Karpas-422 (cell line): Measurements from ENCODE around the gene VWC2L. TPM values are rescaled to one million over a fixed set of nuclear protein-coding genes. Genes with fewer than 3 reads are reported as not detected.

Experiments
- DNase-seq: peaks from one replicate; pipeline ENCODE4 v3.0.0-alpha.2; 2015
- H2AFZ ChIP-seq: fragments of 200-600 bp; sonication (generic); 2 replicates; pipeline ENCODE4 v1.6.1; 2014; ENCODE audit warnings: antibody characterized with exemption, low read length, mixed read lengths
- H3K27ac ChIP-seq: fragments of 200-600 bp; sonication (generic); 2 replicates; pipeline ENCODE4 v1.5.1; 2014; ENCODE audit warnings: mild to moderate bottlenecking, low read length, moderate library complexity
- H3K27me3 ChIP-seq: fragments of 200-600 bp; sonication (generic); 2 replicates; pipeline ENCODE4 v1.6.1; 2014; ENCODE audit warnings: low read length, mixed read lengths
- H3K36me3 ChIP-seq: fragments of 200-600 bp; sonication (generic); 2 replicates; pipeline ENCODE4 v1.6.1; 2014; ENCODE audit warnings: low read length, mixed read lengths; ENCODE audit not compliant: insufficient read depth
- H3K4me1 ChIP-seq: fragments of 200-600 bp; sonication (generic); 2 replicates; pipeline ENCODE4 v1.6.1; 2014; ENCODE audit warnings: mild to moderate bottlenecking, low read length, mixed read lengths
- H3K4me2 ChIP-seq: fragments of 200-600 bp; sonication (generic); 2 replicates; pipeline ENCODE4 v1.6.1; 2014; ENCODE audit warnings: low read length, low read depth, mild to moderate bottlenecking; ENCODE audit not compliant: poor library complexity, severe bottlenecking
- H3K4me3 ChIP-seq: fragments of 200-600 bp; sonication (generic); 2 replicates; pipeline ENCODE4 v1.5.1; 2014; ENCODE audit warnings: mild to moderate bottlenecking, antibody characterized with exemption, low read length, mixed read lengths
- H3K79me2 ChIP-seq: fragments of 200-600 bp; sonication (generic); 2 replicates; pipeline ENCODE4 v1.6.1; 2014; ENCODE audit warnings: mild to moderate bottlenecking, low read length, mixed read lengths
- H3K9ac ChIP-seq: fragments of 200-600 bp; sonication (generic); 2 replicates; pipeline ENCODE4 v1.6.0; 2014; ENCODE audit warnings: low read length
- H3K9me2 ChIP-seq: fragments of 200-600 bp; sonication (generic), shearing (Covaris generic); replicated peaks from 2 replicates; pipeline ENCODE4 v1.6.0; 2014; ENCODE audit warnings: mild to moderate bottlenecking, low read length, moderate library complexity; ENCODE audit not compliant: insufficient read depth
- H3K9me3 ChIP-seq: fragments of 300-700, 200-600 bp; sonication (generic); 2 replicates; pipeline ENCODE4 v1.6.1; 2014; ENCODE audit warnings: low read length, mixed read lengths
- H4K20me1 ChIP-seq: fragments of 200-600 bp; sonication (generic); 2 replicates; pipeline ENCODE4 v1.6.1; 2014; ENCODE audit warnings: mild to moderate bottlenecking, antibody characterized with exemption, low read length, low read depth; ENCODE audit not compliant: insufficient read depth
- total RNA-seq: library from RNA; depleted of rRNA; stranded (reverse); fragments of >200 nt; shearing (Covaris generic); gene quantifications from 2 replicates; pipeline ENCODE4 v1.2.3, GENCODE V29; 2014; ENCODE audit warnings: low replicate concordance

VWC2L gene
- total RNA-seq, 1 experiment from 2014 or later, result not detected

GRCh38 chr2:214529514-214529913 lies 118.7 kb downstream of the VWC2L start:
- Histone ChIP-seq H3K4me2 (no peak overlapping the region), H3K4me1 (no peaks in the 10 kb centered on the region)

DNA sequence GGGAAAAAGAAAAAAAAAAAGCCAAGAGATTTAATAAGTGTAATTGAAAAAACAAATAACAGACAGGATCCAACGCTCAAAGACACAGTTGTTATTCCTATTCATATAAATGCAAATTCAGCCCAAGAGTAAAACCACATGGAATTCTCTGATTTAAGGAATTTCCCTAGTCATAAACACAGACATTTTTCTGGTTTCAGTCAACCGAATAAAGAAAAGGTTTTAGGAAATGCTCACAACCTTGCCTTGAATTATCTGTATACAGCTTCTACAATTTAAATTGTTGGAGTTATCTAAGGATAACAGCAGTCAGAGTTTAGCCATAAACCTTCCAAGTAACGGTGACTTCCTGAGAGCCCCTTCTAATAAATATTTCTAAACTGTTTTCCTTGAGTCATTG lies 122.7 kb downstream of the VWC2L start:
- no peak for DNase-seq
- Histone ChIP-seq H3K4me3 (no peak overlapping the region), H3K27me3 (no peaks in the 10 kb centered on the region), H3K4me1 (no peaks in the 10 kb centered on the region), H3K9ac (no peak overlapping the region), H3K9me3 (no peaks in the 10 kb centered on the region), H3K4me2 (no peak overlapping the region), H2AFZ (no peak overlapping the region), H4K20me1 (no peaks in the 10 kb centered on the region), H3K9me2 (no peaks in the 10 kb centered on the region), H3K36me3 (no peaks in the 10 kb centered on the region), H3K79me2 (no peaks in the 10 kb centered on the region), H3K27ac (no peak overlapping the region)

More at GRCh38 chr2:214529514-214529913, 118.7 kb downstream of the VWC2L start:
- Histone ChIP-seq H3K9me2 (no peaks in the 10 kb centered on the region), H2AFZ (no peak overlapping the region), H3K4me3 (no peak overlapping the region), H3K79me2 (no peaks in the 10 kb centered on the region), H3K9ac (no peak overlapping the region), H3K27me3 (no peaks in the 10 kb centered on the region), H4K20me1 (no peaks in the 10 kb centered on the region), H3K36me3 (no peaks in the 10 kb centered on the region), H3K9me3 (no peaks in the 10 kb centered on the region), H3K27ac (no peak overlapping the region)
- DNase-seq, result no peak

GRCh38 chr2:214536625-214537024 lies 125.8 kb downstream of the VWC2L start:
- H2AFZ ChIP-seq, result no peak overlapping the region
- H3K27me3 ChIP-seq, result no peaks in the 10 kb centered on the region
- no peak overlapping the region for H3K9ac ChIP-seq
- H3K9me3 ChIP-seq, result no peaks in the 10 kb centered on the region
- H3K79me2 ChIP-seq, result no peaks in the 10 kb centered on the region
- H3K4me2 ChIP-seq, result no peak overlapping the region
- no peaks in the 10 kb centered on the region for H3K36me3 ChIP-seq
- H4K20me1 ChIP-seq, result no peaks in the 10 kb centered on the region
- no peaks in the 10 kb centered on the region for H3K4me1 ChIP-seq
- DNase-seq, result no peak
- no peaks in the 10 kb centered on the region for H3K9me2 ChIP-seq
- no peak overlapping the region for H3K27ac ChIP-seq
- H3K4me3 ChIP-seq, result no peak overlapping the region

- no peak overlapping the region for H3K4me3 ChIP-seq
- no peak overlapping the region for H2AFZ ChIP-seq
- DNase-seq, result no peak
- no peaks in the 10 kb centered on the region for H4K20me1 ChIP-seq
- no peak overlapping the region for H3K27ac ChIP-seq
- no peaks in the 10 kb centered on the region for H3K79me2 ChIP-seq
- no peaks in the 10 kb centered on the region for H3K27me3 ChIP-seq
- no peak overlapping the region for H3K4me2 ChIP-seq
- no peaks in the 10 kb centered on the region for H3K9me2 ChIP-seq
- H3K9ac ChIP-seq, result no peak overlapping the region
- no peaks in the 10 kb centered on the region for H3K4me1 ChIP-seq
- no peaks in the 10 kb centered on the region for H3K36me3 ChIP-seq
- no peaks in the 10 kb centered on the region for H3K9me3 ChIP-seq
Measured at GRCh38 chr2:214537929-214538328, 127.1 kb downstream of the VWC2L start.

- Histone ChIP-seq H3K9me3 (no peaks in the 10 kb centered on the region), H3K36me3 (no peaks in the 10 kb centered on the region), H3K27ac (no peak overlapping the region), H3K9me2 (no peaks in the 10 kb centered on the region), H4K20me1 (no peaks in the 10 kb centered on the region), H2AFZ (no peak overlapping the region), H3K4me2 (no peak overlapping the region), H3K4me1 (no peaks in the 10 kb centered on the region), H3K27me3 (no peaks in the 10 kb centered on the region), H3K9ac (no peak overlapping the region), H3K4me3 (no peak overlapping the region), H3K79me2 (no peaks in the 10 kb centered on the region)
- DNase-seq, result no peak
Measured at GRCh38 chr2:214542295-214542694, 131.4 kb downstream of the VWC2L start.

DNA sequence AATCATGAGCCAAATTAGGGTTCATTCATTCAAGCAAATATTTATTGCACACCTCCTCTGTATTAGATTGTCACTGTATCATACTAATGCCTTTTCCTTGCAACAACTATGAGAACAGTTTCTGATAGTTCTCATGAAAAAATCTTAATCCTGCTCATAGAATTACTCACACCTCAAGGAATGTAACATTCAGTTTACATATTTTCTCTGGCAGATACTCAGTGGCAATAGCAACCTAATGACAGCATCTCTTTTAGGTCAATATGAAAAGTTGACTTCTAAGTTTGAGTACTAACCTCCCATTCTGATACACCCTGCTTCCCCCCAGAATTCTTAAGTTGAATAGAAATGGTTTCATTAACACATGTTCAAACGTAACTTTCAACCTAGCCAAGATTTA lies 132.0 kb downstream of the VWC2L start:
- no peaks in the 10 kb centered on the region for H3K9me3 ChIP-seq
- no peak overlapping the region for H3K4me2 ChIP-seq

DNA sequence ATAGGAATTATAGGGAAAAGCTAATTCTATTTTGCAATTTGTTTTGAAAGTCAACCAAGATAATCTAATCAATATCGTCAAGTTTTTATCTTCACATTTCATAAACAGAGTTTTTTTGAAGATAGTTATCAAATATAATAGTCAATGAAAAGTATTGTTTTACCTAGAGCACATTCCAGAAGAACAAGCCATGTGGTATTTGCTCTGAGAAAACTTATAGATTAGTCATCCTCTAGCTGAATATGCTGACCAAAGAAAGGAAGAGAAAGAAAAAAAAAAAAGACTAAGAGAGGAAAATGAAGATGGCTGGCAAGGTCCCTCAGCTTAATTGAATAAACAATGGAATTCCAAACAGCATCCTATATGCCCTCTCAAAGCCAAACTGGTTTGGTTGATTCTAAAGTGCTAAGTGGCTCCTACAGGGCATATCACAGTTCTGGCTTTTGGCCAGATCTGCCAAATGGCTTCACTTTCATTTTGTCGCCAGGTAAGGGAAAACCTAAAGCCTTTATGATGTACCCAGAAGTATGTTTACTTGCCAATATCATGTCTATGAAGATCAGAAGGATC lies 132.6 kb downstream of the VWC2L start:
- H3K9me2 ChIP-seq, result no peaks in the 10 kb centered on the region
- no peaks in the 10 kb centered on the region for H3K79me2 ChIP-seq
- no peak for DNase-seq
- no peak overlapping the region for H2AFZ ChIP-seq
- no peaks in the 10 kb centered on the region for H4K20me1 ChIP-seq
- H3K36me3 ChIP-seq, result no peaks in the 10 kb centered on the region
- no peak overlapping the region for H3K9ac ChIP-seq
- H3K9me3 ChIP-seq, result no peaks in the 10 kb centered on the region
- H3K4me2 ChIP-seq, result no peak overlapping the region
- no peaks in the 10 kb centered on the region for H3K27me3 ChIP-seq
- H3K4me1 ChIP-seq, result no peaks in the 10 kb centered on the region
- H3K27ac ChIP-seq, result no peak overlapping the region
- H3K4me3 ChIP-seq, result no peak overlapping the region

More for the DNA sequence above, 132.0 kb downstream of the VWC2L start:
- H4K20me1 ChIP-seq, result no peaks in the 10 kb centered on the region
- no peak overlapping the region for H3K9ac ChIP-seq
- H3K9me2 ChIP-seq, result no peaks in the 10 kb centered on the region
- H3K27ac ChIP-seq, result no peak overlapping the region
- H3K4me1 ChIP-seq, result no peaks in the 10 kb centered on the region
- H3K79me2 ChIP-seq, result no peaks in the 10 kb centered on the region
- H2AFZ ChIP-seq, result no peak overlapping the region
- DNase-seq, result no peak
- H3K27me3 ChIP-seq, result no peaks in the 10 kb centered on the region
- H3K36me3 ChIP-seq, result no peaks in the 10 kb centered on the region
- H3K4me3 ChIP-seq, result no peak overlapping the region

- no peaks in the 10 kb centered on the region for H3K79me2 ChIP-seq
- no peaks in the 10 kb centered on the region for H3K9me2 ChIP-seq
- H3K9me3 ChIP-seq, result no peaks in the 10 kb centered on the region
- H2AFZ ChIP-seq, result no peak overlapping the region
- no peaks in the 10 kb centered on the region for H3K27me3 ChIP-seq
- H3K27ac ChIP-seq, result no peak overlapping the region
- no peaks in the 10 kb centered on the region for H4K20me1 ChIP-seq
- H3K4me3 ChIP-seq, result no peak overlapping the region
- H3K9ac ChIP-seq, result no peak overlapping the region
- H3K36me3 ChIP-seq, result no peaks in the 10 kb centered on the region
- no peaks in the 10 kb centered on the region for H3K4me1 ChIP-seq
- no peak for DNase-seq
- H3K4me2 ChIP-seq, result no peak overlapping the region
Measured at GRCh38 chr2:214545898-214546542, 135.2 kb downstream of the VWC2L start.
